H1 (cell line): Measurements from ENCODE around the gene UBE2E2. TPM values are rescaled to one million over a fixed set of nuclear protein-coding genes. Genes with fewer than 3 reads are reported as not detected.

ENCODE experiments used
- CEBPB ChIP-seq: IDR thresholded peaks from 2 replicates; pipeline ENCODE4 v1.6.1; 2012; ENCODE audit warnings: low read depth, low read length
- SRF ChIP-seq: IDR thresholded peaks from 2 replicates; pipeline ENCODE4 v1.6.1; 2011; ENCODE audit warnings: mild to moderate bottlenecking, low read depth, low read length, moderate library complexity
- TCF12 ChIP-seq: IDR thresholded peaks from 2 replicates; pipeline ENCODE4 v1.6.1; 2011; ENCODE audit warnings: low read depth, mild to moderate bottlenecking, low read length
- polyA plus RNA-seq, 7 experiments: library from polyadenylated mRNA; depleted of rRNA in 3 of 7; stranded (reverse) in 5 of 7; unstranded in 2 of 7; fragments of >200 nt in 5 of 7; fragments of 200-250 nt in 2 of 7; gene quantifications; 1 replicate in 5 of 7; 2 replicates in 1 of 7; 4 replicates in 1 of 7; pipeline versions ENCODE4 v1.2.1 to v1.2.3, GENCODE V29; 2011 to 2013; ENCODE audit warnings: missing spikeins in 2 of 7, mixed read lengths in 2 of 7
- total RNA-seq: library from RNA; stranded (reverse); fragmentation: NEBNext Ultra II Directional; extraction: Animal tissue kit (Norgen Biotek cat#: 25700); gene quantifications from 2 replicates; pipeline ENCODE4 v1.2.1, GENCODE V29; 2021

The UBE2E2 gene
- total and polyA plus RNA-seq, 2 of the 8 experiments (the other 6 are each of a cell fraction or from before 2014, with no cell fraction given): 57.6 to 70.6 TPM

- TF ChIP-seq TCF12 (no peak), SRF (no peak), CEBPB (no peak)
Measured at GRCh38 chr3:23303601-23304217, 100.6 kb downstream of the UBE2E2 start (continued).
